ES-I3 (cell line): ENCODE results near the gene GPR55.

ENCODE experiments used
- H3K36me3 ChIP-seq: 2 replicates; pipeline ENCODE4 v1.6.1; 2013; ENCODE audit warnings: mild to moderate bottlenecking, low read length, control low read depth, moderate library complexity; ENCODE audit not compliant: insufficient read depth
- H3K4me1 ChIP-seq: 2 replicates; pipeline ENCODE4 v1.6.1; 2013; ENCODE audit warnings: mild to moderate bottlenecking, control low read depth, low read length; ENCODE audit not compliant: insufficient read depth
- H3K9ac ChIP-seq: 2 replicates; pipeline ENCODE4 v1.6.1; 2013; ENCODE audit warnings: low read depth, mild to moderate bottlenecking, low read length, moderate library complexity
- H3K9me3 ChIP-seq: 2 replicates; pipeline ENCODE4 v1.6.1; 2013; ENCODE audit warnings: mild to moderate bottlenecking, low read length, moderate library complexity; ENCODE audit not compliant: control insufficient read depth, insufficient read depth

The GPR55 gene

GRCh38 chr2:230956827-230957755 is 32.0 kb upstream of the GPR55 start:
- no peaks in the 10 kb centered on the region for H3K9me3 ChIP-seq
- no peaks in the 10 kb centered on the region for H3K36me3 ChIP-seq
- H3K4me1 ChIP-seq, result no peaks in the 10 kb centered on the region
- peak overlapping the region; percentile 70 for H3K9ac ChIP-seq

GRCh38 chr2:230955163-230955737 is 30.2 kb upstream of the GPR55 start:
- Histone ChIP-seq H3K9ac (no peak overlapping the region), H3K9me3 (no peaks in the 10 kb centered on the region), H3K4me1 (no peaks in the 10 kb centered on the region), H3K36me3 (no peaks in the 10 kb centered on the region)

- Histone ChIP-seq H3K9ac (no peak overlapping the region), H3K4me1 (no peaks in the 10 kb centered on the region), H3K36me3 (no peaks in the 10 kb centered on the region), H3K9me3 (no peaks in the 10 kb centered on the region)
Observed at GRCh38 chr2:230954746-230955145, 29.7 kb upstream of the GPR55 start.

GRCh38 chr2:230953845-230954244 is 28.8 kb upstream of the GPR55 start:
- H3K36me3 ChIP-seq, result no peaks in the 10 kb centered on the region
- no peaks in the 10 kb centered on the region for H3K9me3 ChIP-seq
- no peak overlapping the region for H3K9ac ChIP-seq
- H3K4me1 ChIP-seq, result no peaks in the 10 kb centered on the region

GRCh38 chr2:230952226-230952956 is 27.3 kb upstream of the GPR55 start:
- no peak overlapping the region for H3K9ac ChIP-seq
- H3K36me3 ChIP-seq, result no peaks in the 10 kb centered on the region
- no peaks in the 10 kb centered on the region for H3K4me1 ChIP-seq
- H3K9me3 ChIP-seq, result no peaks in the 10 kb centered on the region

- H3K9ac ChIP-seq, result no peak overlapping the region
- no peaks in the 10 kb centered on the region for H3K36me3 ChIP-seq
- H3K9me3 ChIP-seq, result no peaks in the 10 kb centered on the region
- no peaks in the 10 kb centered on the region for H3K4me1 ChIP-seq
Observed at GRCh38 chr2:230951396-230951795, 26.4 kb upstream of the GPR55 start.

- H3K9ac ChIP-seq, result no peak overlapping the region
Observed at GRCh38 chr2:230950874-230951339, 25.9 kb upstream of the GPR55 start.

GRCh38 chr2:230949966-230950873 is 25.2 kb upstream of the GPR55 start:
- H3K9ac ChIP-seq, result no peak overlapping the region
- H3K4me1 ChIP-seq, result no peaks in the 10 kb centered on the region
- H3K36me3 ChIP-seq, result no peaks in the 10 kb centered on the region
- no peaks in the 10 kb centered on the region for H3K9me3 ChIP-seq

More at GRCh38 chr2:230950874-230951339, 25.9 kb upstream of the GPR55 start:
- Histone ChIP-seq H3K36me3 (no peaks in the 10 kb centered on the region), H3K4me1 (no peaks in the 10 kb centered on the region), H3K9me3 (no peaks in the 10 kb centered on the region)

- H3K9ac ChIP-seq, result no peak overlapping the region
- H3K9me3 ChIP-seq, result no peaks in the 10 kb centered on the region
- no peaks in the 10 kb centered on the region for H3K36me3 ChIP-seq
- no peaks in the 10 kb centered on the region for H3K4me1 ChIP-seq
Observed at GRCh38 chr2:230947908-230948365, 22.9 kb upstream of the GPR55 start.

- H3K9ac ChIP-seq, result no peak overlapping the region
- no peaks in the 10 kb centered on the region for H3K36me3 ChIP-seq
- H3K4me1 ChIP-seq, result no peaks in the 10 kb centered on the region
- no peaks in the 10 kb centered on the region for H3K9me3 ChIP-seq
Observed at GRCh38 chr2:230947235-230947576, 22.2 kb upstream of the GPR55 start.

- Histone ChIP-seq H3K36me3 (no peaks in the 10 kb centered on the region), H3K4me1 (no peaks in the 10 kb centered on the region), H3K9me3 (no peaks in the 10 kb centered on the region), H3K9ac (no peak overlapping the region)
Observed at GRCh38 chr2:230946429-230947234, 21.6 kb upstream of the GPR55 start.

GRCh38 chr2:230944757-230945372 is 19.8 kb upstream of the GPR55 start:
- H3K4me1 ChIP-seq, result no peaks in the 10 kb centered on the region
- no peaks in the 10 kb centered on the region for H3K36me3 ChIP-seq
- H3K9me3 ChIP-seq, result no peaks in the 10 kb centered on the region
- no peak overlapping the region for H3K9ac ChIP-seq

GRCh38 chr2:230944123-230944653 is 19.1 kb upstream of the GPR55 start:
- no peak overlapping the region for H3K9ac ChIP-seq
- no peaks in the 10 kb centered on the region for H3K4me1 ChIP-seq
- no peaks in the 10 kb centered on the region for H3K9me3 ChIP-seq
- no peaks in the 10 kb centered on the region for H3K36me3 ChIP-seq
